GM21360 (cell line): ENCODE measurements around the gene WWP2.

Source experiments
- ATAC-seq: cut with Tn5 transposase; IDR thresholded peaks from one replicate; pipeline ENCODE4 v1.9.1; 2021; ENCODE audit warnings: mild to moderate bottlenecking, moderate library complexity; ENCODE audit not compliant: unreplicated experiment

WWP2 gene

DNA sequence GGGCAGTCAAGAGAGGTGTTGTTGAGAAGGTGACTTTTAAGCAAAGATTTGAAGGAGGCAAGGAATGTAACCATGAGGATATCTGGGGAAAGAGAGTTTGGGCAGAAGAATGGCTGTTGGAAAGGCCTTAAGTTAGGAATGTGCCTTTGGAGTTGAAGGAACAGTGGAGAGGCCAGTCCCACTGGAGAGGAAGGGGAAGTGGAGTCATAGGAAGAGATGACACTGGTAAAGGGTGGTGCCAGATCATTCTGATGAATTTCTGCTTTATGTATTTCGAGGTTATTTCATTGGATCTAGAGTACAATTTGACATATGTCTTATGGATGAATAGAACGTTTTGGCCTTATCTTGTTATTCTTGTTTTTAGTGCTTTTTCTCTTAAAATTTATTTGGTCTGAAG lies 93.5 kb downstream of the WWP2 start:
- no peak for ATAC-seq

DNA sequence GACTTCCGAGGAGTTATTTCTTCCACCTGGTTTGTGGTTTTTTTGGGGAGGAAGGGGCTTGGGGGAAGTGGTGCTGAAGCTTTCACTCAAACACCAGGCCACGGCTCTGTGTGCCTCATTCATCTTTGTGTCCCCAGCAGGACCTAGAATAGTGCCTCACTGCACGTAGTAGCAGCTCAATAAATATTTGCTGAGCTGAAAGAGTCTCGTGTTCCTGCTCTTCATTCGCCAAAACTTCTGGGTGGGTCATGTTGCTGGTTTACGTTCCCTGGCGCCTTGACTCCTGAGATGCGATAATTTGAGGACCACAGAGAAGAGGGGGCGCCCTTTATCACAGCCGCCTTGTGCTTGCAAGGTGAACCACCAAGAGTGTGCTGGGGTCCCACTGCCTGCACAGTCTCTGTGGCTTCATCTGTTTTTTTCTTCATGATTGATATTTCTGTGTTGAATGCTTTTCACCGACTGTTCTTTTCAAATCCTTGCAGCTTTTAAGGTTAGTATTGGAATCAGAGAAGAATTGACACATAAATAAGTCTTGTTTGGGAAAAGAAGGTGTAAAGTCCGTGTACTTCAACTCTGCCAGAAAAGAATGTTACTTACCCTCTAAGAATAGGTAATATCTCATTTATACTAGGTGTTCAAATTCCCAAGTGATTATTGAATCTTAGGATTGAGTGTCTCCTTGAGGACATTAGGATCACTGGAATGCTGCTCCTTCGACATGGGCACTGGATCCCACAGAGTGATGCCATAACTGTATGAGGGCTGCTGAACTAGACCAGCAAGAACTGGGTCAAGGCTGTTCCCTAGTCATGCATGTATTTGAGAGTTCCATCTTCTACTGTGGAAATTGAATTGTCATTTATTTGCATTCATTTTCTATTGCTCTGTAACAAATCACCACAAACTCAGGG lies 96.3 kb downstream of the WWP2 start:
- ATAC-seq, result no peak

DNA sequence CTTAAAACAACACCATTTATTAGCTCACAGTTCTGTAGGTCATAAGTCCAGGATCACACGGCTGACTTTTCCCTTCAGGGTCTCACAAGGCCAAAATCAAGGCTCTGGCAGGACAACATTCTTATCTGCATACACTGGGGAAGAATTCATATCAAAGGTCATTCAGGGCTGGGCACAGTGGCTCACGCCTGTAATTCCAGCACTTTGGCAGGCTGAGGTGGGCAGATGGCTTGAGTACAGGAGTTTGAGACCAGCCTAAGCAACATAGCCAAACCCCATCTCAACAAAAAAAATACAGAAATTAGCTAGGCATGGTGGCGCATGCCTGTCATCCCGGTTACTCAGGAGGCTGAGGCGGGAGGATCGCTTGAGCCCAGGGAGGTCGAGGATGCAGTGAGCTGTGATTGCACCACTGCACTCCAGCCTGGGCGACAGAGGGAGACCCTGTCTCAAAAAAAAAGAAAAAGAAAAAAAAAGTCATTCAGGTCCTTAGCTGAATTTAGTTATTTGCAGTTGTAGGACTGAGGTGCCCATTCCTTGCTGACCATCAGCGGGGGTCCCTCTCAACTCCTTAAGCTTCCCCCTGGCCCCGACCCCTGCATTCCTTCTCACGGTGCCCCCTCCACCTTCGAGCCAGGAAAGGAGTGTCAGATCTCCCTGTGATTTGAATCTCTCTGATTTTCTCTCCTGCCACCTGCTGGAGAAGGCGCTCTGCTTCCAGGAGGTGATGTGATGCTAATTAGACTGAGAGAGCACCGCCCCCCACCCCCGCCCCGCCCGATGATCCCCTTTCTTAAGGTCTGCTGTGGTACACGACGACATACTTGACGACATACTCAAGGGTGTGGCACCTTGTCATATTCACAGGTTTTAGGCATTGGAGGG lies 97.2 kb downstream of the WWP2 start:
- ATAC-seq, result no peak

DNA sequence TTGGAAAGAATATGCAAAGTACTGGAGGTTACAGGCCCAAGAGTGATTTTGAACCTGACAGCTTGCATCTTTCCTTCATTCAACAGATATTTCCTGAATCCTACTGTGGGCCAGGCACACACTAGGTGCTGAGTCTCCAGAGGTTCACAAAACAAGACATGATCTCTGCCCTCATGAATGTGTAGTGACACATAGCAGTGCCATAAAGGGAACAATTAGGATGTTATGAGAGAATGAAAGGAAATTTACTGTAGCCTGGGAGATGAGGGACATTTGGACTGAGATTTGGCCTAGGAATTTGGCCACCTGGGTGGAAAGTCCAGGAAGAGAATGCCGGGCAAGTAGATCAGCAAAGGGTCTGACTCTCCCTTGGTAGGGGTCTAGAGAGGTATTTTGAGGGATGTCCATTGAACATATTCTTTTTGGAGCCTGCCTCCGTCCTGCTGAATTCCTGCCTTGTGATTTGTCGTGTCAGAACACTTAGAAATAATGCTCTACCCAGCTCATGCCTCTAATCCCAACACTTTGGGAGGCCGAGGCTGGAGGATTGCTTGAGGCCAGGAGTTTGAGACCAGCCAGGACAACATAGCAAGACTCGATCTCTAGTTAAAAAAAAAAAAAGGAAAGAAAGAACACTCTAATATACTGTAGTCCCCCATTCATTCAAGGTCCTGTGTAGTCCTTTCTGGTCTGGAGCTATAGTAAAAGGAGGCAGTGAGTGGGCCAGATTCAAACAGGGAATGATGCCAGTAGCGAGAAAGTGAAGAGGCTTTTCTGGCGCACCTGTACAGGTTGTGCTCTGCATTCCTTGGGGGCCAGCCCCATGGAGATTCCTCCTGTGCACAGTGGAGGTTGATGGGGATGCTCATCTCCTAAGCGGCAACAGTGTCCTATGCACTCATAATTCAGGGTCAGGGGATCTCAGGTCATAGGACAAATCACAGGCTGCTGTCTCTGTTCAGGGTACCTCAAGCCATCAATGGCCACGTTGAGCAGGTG lies 98.4 kb downstream of the WWP2 start:
- ATAC-seq, result no peak

DNA sequence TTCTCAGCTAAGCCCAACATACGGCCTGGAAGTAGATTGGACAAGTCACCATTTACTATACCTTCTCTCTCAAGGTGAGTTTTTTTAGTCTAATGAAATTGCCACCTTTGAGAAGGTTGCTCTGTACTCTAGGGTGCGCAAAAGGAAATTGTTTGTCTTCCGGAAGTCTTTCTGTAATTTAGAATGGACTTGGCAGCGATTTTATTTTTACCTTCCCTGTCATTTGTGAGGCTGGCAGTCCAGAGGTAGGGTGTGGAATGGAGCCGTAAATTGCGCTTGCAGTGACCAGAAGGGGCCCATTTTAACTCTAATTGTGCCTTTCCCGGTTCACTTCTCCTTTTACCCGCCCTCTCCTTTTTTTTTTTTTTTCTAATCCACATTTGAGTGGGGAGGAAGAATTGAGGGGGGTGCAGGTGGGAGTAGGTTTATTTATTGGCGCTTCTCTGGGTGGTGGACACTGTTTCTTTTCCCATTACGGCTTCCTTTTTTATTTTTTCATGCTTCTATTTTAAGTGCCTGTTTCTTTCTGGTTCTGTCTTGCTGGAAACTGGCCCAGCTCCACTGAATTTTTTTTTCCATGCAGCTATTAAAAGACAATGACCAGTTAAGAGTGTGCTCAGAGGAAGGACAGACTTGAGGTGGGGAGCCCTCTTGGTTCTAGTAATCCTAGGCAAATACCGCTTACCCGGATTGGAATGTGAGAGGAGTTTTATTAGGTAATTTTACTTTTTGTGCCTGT lies 99.3 kb downstream of the WWP2 start:
- ATAC-seq, result no peak

DNA sequence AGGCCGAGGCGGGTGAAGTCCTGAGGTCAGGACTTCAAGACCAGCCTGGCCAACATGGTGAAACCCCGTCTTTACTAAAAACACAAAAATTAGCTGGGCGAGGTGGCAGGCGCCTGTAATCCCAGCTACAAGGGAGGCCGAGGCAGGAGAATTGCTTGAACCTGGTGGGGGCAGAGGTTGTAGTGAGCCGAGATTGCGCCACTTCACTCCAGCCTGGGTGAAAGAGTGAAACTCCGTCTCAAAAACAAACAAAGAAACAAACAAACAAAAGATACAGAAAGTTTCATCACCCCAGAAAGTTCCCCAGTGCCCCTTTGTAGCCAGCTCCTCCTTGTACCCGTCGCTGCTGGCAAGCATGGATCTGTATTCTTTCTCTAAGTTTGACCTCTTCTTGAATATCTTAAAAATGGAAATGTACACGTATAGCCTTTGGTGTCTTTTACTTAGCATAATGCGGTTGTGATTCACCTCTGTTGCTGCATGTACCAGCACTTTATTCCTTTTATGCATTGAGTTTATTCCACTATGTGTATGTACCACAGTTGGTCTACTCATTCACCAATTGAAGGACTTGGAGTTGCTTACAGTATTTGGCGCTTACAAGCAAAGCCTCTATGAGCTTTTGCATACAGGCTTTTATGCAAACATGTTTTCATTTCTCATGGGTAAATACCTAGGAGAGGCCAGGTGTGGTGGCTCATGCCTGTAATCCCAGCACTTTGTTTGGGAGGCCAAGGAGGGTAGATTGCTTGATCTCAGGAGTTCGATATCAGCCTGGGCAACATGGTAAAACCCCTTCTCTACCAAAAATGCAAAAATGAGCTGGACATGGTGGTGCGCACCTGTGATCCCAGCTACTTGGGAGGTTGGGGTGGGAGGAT lies 101.5 kb downstream of the WWP2 start:
- ATAC-seq, result no peak

DNA sequence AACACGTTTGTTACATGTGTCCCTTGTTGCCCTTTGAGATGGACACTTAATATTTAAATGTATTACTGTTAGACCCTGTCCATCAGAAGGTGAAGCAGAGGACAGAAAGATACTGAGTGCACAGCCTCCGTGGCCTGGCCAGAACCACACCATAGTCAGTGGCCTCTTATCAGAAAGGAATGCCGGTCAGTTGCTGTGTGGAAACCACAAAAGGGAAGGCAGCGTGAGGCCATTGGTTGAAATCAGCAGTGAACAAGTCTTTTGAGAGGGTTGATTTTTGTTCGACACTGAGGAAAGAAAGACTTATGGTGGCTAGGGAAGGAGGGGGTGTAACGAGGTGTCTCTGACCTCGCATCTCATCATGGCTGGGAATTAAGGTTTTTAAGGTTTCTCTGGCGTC lies 103.6 kb downstream of the WWP2 start:
- no peak for ATAC-seq

DNA sequence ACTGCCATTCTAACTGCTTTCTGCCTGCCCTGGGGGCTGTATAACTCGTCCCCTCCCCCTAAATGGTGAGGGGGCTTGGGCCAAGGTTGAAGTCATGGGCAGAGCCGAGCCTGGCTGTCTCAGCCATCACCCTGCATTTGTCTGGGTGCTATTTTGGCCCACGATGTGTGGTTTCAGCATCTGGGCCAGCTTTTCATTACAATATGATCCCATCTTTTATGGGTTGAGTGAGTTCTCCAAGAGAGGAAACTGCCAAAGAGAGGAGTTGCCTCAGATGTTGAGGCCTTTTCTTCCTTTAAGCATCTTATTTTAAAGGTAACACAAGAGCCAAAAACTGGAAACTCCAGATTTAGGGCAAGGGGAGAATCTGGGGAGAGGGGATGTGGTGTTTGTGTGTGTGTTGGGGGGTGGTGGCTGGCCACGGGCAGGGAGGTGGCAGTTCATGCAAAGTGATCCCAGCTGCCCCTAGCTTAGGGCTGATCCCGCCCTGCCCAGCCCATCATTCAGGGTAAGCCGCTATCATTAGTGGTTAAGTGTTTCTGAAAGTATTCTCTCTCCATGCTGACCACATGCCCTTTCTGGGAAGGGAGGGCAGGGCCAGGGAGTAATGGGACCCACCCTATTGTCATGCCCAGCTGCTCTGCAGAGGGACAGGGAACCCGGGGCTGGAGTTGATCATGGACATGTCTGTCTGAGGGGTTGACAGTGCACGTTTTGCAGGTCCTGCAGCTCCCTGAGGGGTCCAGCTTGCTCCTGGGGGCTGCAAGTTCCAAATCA lies 105.8 kb downstream of the WWP2 start:
- no peak for ATAC-seq

DNA sequence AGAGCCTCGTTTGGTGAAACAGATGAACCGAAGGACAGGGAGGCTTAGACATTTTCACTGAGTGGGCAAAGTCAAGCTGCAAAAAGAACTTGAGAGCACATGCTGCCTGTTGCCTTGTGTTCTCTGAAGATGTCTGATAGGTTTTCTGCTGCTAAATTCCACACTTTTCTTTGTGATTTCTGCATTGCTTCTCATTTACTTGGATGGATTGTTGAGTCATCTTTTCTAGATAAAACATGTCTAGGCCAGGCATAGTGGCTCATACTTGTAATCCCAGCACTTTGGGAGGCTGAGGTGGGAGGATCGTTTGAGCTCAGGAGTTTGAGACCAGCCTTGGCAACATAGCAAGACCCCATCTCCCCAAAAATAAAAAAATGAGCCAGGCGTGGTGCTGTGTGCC lies 108.6 kb downstream of the WWP2 start:
- no peak for ATAC-seq

DNA sequence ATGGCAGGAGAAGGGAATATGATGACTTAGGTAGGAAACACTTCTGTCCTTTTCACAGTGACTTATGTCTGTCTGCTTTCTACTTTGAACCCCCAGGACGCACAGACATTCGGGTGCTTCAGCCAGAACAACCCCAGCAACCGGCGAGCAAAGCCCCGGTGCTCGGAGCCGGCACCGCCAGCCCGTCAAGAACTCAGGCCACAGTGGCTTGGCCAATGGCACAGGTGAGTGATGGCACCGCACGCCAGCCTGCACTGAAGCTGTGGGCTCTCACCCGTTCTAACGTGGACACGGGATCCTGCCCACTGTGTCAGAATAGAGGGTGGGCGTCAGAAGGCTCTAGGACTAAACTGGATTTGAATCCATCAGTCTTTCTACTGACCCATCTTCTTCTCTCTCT lies 109.6 kb downstream of the WWP2 start:
- no peak for ATAC-seq

DNA sequence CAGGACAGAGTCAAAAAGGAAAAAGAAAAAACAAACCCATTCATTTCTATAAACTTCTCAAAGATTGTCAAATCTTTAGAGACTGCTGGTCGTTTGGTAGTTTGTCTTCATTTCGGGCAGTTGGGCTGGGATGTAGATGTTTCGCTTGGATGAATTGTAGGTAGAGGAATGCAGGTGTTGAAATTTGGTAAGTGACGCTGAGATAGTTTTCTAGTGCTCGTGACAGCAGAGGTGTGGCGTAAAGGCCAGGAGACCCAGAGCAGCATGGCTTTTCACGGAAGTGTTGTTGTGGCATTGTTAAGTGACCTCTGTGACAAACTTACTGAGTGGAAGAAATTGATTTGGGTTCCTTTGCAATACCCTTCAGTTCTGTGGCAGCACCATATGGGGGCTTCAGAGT lies 110.8 kb downstream of the WWP2 start:
- no peak for ATAC-seq

DNA sequence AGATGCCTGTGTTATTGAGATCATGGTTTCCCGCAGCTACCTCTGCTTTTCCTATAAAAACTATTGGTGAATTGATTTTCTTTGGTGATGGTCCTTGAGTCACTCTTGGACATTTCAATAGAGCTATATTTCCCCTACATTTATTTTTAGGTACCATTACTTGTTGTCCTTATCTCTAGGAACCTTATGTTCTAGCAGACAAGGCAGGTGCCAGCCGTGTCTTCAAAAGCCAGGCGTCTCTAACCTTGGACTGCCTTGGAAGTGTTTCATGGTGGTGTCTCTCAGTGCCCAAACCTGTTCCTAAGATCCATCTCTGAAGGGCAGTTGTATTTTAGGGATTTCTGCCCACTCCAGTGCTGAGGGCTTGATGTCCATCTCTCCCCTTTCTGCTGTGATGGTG lies 111.7 kb downstream of the WWP2 start:
- no peak for ATAC-seq

DNA sequence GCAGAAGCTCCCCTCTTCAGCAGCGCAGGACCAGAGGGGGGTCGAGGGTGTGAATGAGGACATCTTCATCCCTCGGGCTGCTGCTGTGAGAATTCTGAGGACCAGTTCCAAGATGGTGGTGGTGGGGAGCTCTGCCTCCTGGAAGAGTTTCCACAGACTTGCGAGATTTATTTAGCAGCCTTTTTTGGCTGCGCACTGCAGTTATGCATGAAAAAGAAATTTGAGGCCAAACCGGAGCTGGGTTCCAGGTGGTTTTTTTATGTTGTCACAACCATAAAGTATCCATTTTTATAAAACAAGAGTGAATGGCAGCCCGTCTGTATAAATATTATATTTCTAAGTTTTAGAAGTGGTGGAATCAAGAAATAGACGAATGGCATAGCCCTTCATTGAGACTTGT lies 112.1 kb downstream of the WWP2 start:
- no peak for ATAC-seq

DNA sequence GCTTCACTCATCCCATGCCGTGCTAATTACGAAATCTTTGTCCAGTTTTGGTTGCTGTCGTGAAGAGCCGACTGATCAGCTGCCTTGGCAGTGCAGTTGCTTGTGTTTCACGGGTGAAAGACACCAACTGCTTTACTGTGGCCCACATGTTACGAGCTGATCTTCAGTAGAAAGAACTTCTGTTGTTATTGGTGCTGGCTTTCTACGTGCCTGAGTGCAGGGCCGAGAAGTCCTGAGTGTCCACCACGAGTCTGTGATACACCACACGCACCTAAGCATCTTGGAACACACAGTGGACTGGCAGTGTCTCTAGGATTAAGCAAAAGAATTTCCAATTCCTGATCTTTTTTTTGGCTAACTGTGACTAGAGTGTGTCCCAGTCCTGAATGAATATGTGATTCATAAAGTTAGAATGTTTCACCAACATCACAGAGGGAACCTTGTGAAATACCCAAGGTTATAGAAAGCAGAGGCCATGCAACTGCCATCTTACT lies 118.6 kb downstream of the WWP2 start:
- no peak for ATAC-seq

DNA sequence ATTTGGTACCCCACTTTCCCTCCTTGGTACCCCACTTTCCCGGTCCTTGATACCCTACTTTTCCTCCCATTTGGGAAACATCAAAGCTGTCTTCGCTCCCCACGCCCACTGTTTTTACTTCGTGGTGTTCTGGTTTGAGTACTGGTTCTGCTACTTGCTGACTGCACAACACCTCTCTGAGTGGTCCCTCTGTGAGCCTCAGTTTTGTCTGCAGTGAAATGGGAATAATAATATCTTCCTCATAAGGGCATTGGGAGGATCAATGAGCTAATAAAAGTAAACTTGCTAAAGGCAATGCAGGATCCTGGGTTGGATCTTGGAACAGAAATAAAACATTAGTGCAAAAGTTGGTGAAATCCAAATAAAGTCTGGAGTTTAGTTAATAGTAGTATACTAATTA lies 119.0 kb downstream of the WWP2 start:
- ATAC-seq, result no peak

DNA sequence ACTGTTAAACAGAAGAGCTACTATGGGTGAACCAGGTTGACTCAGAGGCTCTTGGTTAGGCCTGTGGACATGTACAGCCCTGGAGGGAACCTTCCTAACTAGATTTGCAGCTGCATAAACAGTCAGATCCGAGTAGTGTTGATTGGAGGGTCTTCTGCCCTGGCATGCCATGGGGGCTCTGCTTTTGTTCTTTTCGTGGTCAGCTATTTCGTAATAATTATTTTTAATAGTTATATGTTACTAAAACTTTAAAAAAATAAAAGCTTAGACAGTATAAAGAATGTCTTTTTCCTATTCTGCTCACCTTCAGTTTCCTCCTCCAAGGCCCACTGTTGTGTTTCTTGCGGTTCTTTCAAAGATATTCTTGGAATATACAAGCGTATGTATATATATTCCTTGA lies 121.6 kb downstream of the WWP2 start:
- ATAC-seq, result no peak

DNA sequence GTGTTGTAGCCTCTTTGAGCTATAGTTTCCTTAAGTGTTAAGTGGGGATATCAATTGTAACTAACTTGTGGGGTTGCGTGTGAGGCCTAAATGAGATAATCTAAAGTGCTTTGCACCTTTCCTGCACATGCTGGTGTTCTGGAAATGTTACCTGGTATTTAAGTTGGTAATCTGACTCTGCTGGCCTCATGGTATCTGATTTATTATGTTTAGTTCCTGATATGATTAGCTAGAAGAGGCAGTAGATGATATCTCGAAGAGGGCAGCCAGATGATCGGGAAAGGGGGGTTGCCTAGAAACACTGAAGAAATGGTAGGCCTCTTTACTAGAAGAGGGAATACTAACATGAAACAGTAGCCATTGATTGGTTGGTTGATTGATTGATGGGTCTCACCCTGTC lies 123.6 kb downstream of the WWP2 start:
- ATAC-seq, result no peak

DNA sequence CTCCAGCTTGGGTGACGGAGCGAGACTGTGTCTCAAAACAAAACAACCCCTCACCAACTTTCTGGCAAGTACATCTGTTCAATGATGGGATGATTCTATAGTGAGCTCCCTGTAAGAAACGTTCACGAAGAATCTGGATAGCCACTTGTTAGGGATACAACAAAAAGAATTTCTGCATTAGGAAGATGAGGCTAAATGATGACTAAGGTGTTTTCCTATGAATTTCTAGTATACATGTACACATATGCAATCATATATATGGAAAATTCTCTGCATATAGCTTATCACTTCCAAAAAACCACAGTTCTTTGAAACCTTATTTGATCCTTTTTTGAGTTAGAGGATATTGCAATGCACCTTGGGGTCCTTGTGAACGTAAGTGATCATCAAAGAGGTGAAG lies 124.6 kb downstream of the WWP2 start:
- no peak for ATAC-seq
